Measurements from ENCODE around the gene SYT7. TPM values are rescaled to one million over a fixed set of nuclear protein-coding genes. Genes with fewer than 3 reads are reported as not detected.

SYT7 gene
- polyA plus RNA-seq, 1 donor = 4.7 TPM

- no peak for DNase-seq
Measured at GRCh38 chr11:61609000-61609979, 28.4 kb upstream of the SYT7 start.

- DNase-seq = no peak
Measured at GRCh38 chr11:61607920-61608599, 27.2 kb upstream of the SYT7 start.

GRCh38 chr11:61607426-61607825, 26.6 kb upstream of the SYT7 start:
- DNase-seq = no peak

- no peak for DNase-seq
Measured at GRCh38 chr11:61603667-61604066, 22.8 kb upstream of the SYT7 start.

- no peak for DNase-seq
Measured at GRCh38 chr11:61602775-61603569, 22.1 kb upstream of the SYT7 start.

GRCh38 chr11:61601512-61601911, 20.6 kb upstream of the SYT7 start:
- no peak for DNase-seq

GRCh38 chr11:61599968-61600710, 19.3 kb upstream of the SYT7 start:
- DNase-seq = no peak

GRCh38 chr11:61598886-61599868, 18.3 kb upstream of the SYT7 start:
- DNase-seq = no peak

- no peak for DNase-seq
Measured at GRCh38 chr11:61598374-61598773, 17.5 kb upstream of the SYT7 start.

- DNase-seq = no peak
Measured at GRCh38 chr11:61596990-61597389, 16.1 kb upstream of the SYT7 start.

- no peak for DNase-seq
Measured at GRCh38 chr11:61596542-61596941, 15.7 kb upstream of the SYT7 start.

GRCh38 chr11:61594907-61595257, 14.0 kb upstream of the SYT7 start:
- no peak for DNase-seq

- DNase-seq = no peak
Measured at GRCh38 chr11:61593151-61593550, 12.3 kb upstream of the SYT7 start.

- DNase-seq = no peak
Measured at GRCh38 chr11:61592176-61592575, 11.3 kb upstream of the SYT7 start.

GRCh38 chr11:61589961-61590360, 9.1 kb upstream of the SYT7 start:
- no peak for DNase-seq

- no peak for DNase-seq
Measured at GRCh38 chr11:61588728-61589191, 7.9 kb upstream of the SYT7 start.

GRCh38 chr11:61587951-61588727, 7.3 kb upstream of the SYT7 start:
- DNase-seq = no peak

- DNase-seq = no peak
Measured at GRCh38 chr11:61587541-61587941, 6.7 kb upstream of the SYT7 start.

- DNase-seq = no peak
Measured at GRCh38 chr11:61586792-61587430, 6.0 kb upstream of the SYT7 start.
